ENCODE results near the gene MED15. TPM values are rescaled to one million over a fixed set of nuclear protein-coding genes. Genes with fewer than 3 reads are reported as not detected.
"Not testable (repeated sequence)": the region's sequence is repeated elsewhere in the genome, so short reads cannot be mapped to it uniquely, and the experiment has no call there.

The MED15 gene
- total and polyA plus RNA-seq, 10 of the 15 experiments (the other 5 are each of a cell fraction or from before 2014, with no cell fraction given), result 1.4 to 75.2 (median 26.9) TPM

- no peak for ATAC-seq
- no peak for TF ChIP-seq GATAD2B (conservative IDR thresholded peaks at IDR 0.05; ENCODE audit: low read depth)
- TF ChIP-seq JUNB (IDR thresholded peaks at IDR 0.05), result no peak
- no peak overlapping the region for H3K9ac ChIP-seq (ENCODE audit: control insufficient read depth, insufficient read depth, low read length)
- H3K4me2 ChIP-seq (ENCODE audit: control insufficient read depth, insufficient read depth), result no peak overlapping the region
- RAD21 ChIA-PET (ENCODE audit: unreplicated experiment), result interaction anchor here (0.6 kb wide), 1 partner anchor 71 kb away, joined by 3 read pairs; no protein-coding TSS in a partner anchor
- H3K4me3 ChIP-seq, result no peak overlapping the region
- CTCF ChIA-PET, result interaction anchor here (0.7 to 1.3 kb wide), 3 partner anchors 43 to 88 kb away, joined by 3 to 5 read pairs (median 5); no protein-coding TSS in a partner anchor
- peaks cover 8% of the 10 kb centered on the region for H3K79me2 ChIP-seq (ENCODE audit: control insufficient read depth, insufficient read depth, low read length)
- H3K9me3 ChIP-seq (replicated peaks; ENCODE audit: control insufficient read depth, insufficient read depth, low read length), result no peaks in the 10 kb centered on the region
- no peaks in the 10 kb centered on the region for H3K36me3 ChIP-seq (ENCODE audit: control insufficient read depth in 2 of 2, insufficient read depth in 2 of 2, low read length in 1 of 2)
- peaks cover 4% of the 10 kb centered on the region; the same call in 1 of the 2 replicates for H3K4me1 ChIP-seq (ENCODE audit: control insufficient read depth, insufficient read depth, low read length)
- H4K20me1 ChIP-seq (ENCODE audit: control insufficient read depth, insufficient read depth), result no peaks in the 10 kb centered on the region
- no peak overlapping the region for H3K27ac ChIP-seq (ENCODE audit: control insufficient read depth, insufficient read depth)
- intact Hi-C loops (cut with micrococcal nuclease; ENCODE audit: unreplicated experiment) (loop anchor here (5.0 kb wide), 1 partner anchor 342 kb away; no protein-coding TSS in a partner anchor), in situ Hi-C loops (cut with MboI) (no loop called here)
- SMC1A ChIA-PET (ENCODE audit: uncharacterized antibody, unreplicated experiment), result no interaction called here
- H2AFZ ChIP-seq (ENCODE audit: control insufficient read depth, low read depth, low read length), result no peak overlapping the region
- FAIRE-seq, result no peak
- no TSS peak for BruUV-seq (replicated peaks)
- H3K27me3 ChIP-seq (replicated peaks in 1 of 2; ENCODE audit: control insufficient read depth in 2 of 2, insufficient read depth in 2 of 2, low read length in 1 of 2), result no peaks in the 10 kb centered on the region
- no peak for DNase-seq (ENCODE audit: low read depth, low spot score)
- 77% methylated on average over 7 of the region's 7 CpGs for WGBS (ENCODE audit: insufficient coverage, insufficient replicate concordance, low lambda C conversion rate, missing lambda C conversion rate)
- POLR2A ChIA-PET, result no interaction called here
Measured at GRCh38 chr22:20499769-20500168, 7.6 kb upstream of the MED15 start.

GRCh38 chr22:20503816-20504215 lies 3.6 kb upstream of the MED15 start:
- Histone ChIP-seq H3K9me3 (replicated peaks; ENCODE audit: control insufficient read depth, insufficient read depth, low read length) (no peaks in the 10 kb centered on the region), H3K79me2 (ENCODE audit: control insufficient read depth, insufficient read depth, low read length) (peaks cover 14% of the 10 kb centered on the region), H2AFZ (ENCODE audit: control insufficient read depth, low read depth, low read length) (no peak overlapping the region), H3K4me1 (ENCODE audit: control insufficient read depth, insufficient read depth, low read length) (peaks cover 2% of the 10 kb centered on the region; the same call in 1 of the 2 replicates), H3K36me3 (ENCODE audit: control insufficient read depth in 2 of 2, insufficient read depth in 2 of 2, low read length in 1 of 2) (no peaks in the 10 kb centered on the region), H3K27me3 (replicated peaks in 1 of 2; ENCODE audit: control insufficient read depth in 2 of 2, insufficient read depth in 2 of 2, low read length in 1 of 2) (no peaks in the 10 kb centered on the region), H3K4me2 (ENCODE audit: control insufficient read depth, insufficient read depth) (no peak overlapping the region), H3K27ac (ENCODE audit: control insufficient read depth, insufficient read depth) (no peak overlapping the region), H3K9ac (ENCODE audit: control insufficient read depth, insufficient read depth, low read length) (no peak overlapping the region), H3K4me3 (no peak overlapping the region), H4K20me1 (ENCODE audit: control insufficient read depth, insufficient read depth) (no peaks in the 10 kb centered on the region)
- RAD21 ChIA-PET (ENCODE audit: unreplicated experiment), result no interaction called here
- no TSS peak for BruUV-seq (replicated peaks)
- ATAC-seq, result no peak
- no peak for FAIRE-seq
- CTCF ChIA-PET, result no interaction called here
- intact Hi-C loops (cut with micrococcal nuclease; ENCODE audit: unreplicated experiment), result no loop called here
- DNase-seq (ENCODE audit: low read depth, low spot score), result no peak
- SMC1A ChIA-PET (ENCODE audit: uncharacterized antibody, unreplicated experiment), result no interaction called here
- no peak for TF ChIP-seq BRCA1 (IDR thresholded peaks at IDR 0.05; ENCODE audit: low read depth, low read length)
- 37% methylated on average over 2 of the region's 2 CpGs for WGBS (ENCODE audit: insufficient coverage, insufficient replicate concordance, low lambda C conversion rate, missing lambda C conversion rate)
- POLR2A ChIA-PET, result no interaction called here
- in situ Hi-C loops (cut with MboI), result no loop called here

GRCh38 chr22:20504293-20504922 lies 3.0 kb upstream of the MED15 start:
- CTCF ChIA-PET; intact Hi-C loops (cut with micrococcal nuclease; ENCODE audit: unreplicated experiment); H3K27ac ChIP-seq (ENCODE audit: control insufficient read depth, insufficient read depth); H3K4me2 ChIP-seq (ENCODE audit: control insufficient read depth, insufficient read depth); H3K4me3 ChIP-seq; SMC1A ChIA-PET (ENCODE audit: uncharacterized antibody, unreplicated experiment); H4K20me1 ChIP-seq (ENCODE audit: control insufficient read depth, insufficient read depth); H3K9me3 ChIP-seq (replicated peaks; ENCODE audit: control insufficient read depth, insufficient read depth, low read length); H3K9ac ChIP-seq (ENCODE audit: control insufficient read depth, insufficient read depth, low read length); H3K4me1 ChIP-seq (ENCODE audit: control insufficient read depth, insufficient read depth, low read length); RAD21 ChIA-PET (ENCODE audit: unreplicated experiment); H2AFZ ChIP-seq (ENCODE audit: control insufficient read depth, low read depth, low read length); DNase-seq (ENCODE audit: low read depth, low spot score); H3K27me3 ChIP-seq (replicated peaks in 1 of 2; ENCODE audit: control insufficient read depth in 2 of 2, insufficient read depth in 2 of 2, low read length in 1 of 2); POLR2A ChIA-PET; H3K36me3 ChIP-seq (ENCODE audit: control insufficient read depth in 2 of 2, insufficient read depth in 2 of 2, low read length in 1 of 2); FAIRE-seq; in situ Hi-C loops (cut with MboI); ATAC-seq; BruUV-seq (replicated peaks): not testable (repeated sequence)
- WGBS (ENCODE audit: insufficient coverage, insufficient replicate concordance, low lambda C conversion rate, missing lambda C conversion rate), result 52% methylated on average over 5 of the region's 5 CpGs
- H3K79me2 ChIP-seq (ENCODE audit: control insufficient read depth, insufficient read depth, low read length), result peaks cover 20% of the 10 kb centered on the region

All from GM12878 (cell line).